DOHH2 (cell line): Measurements from ENCODE around the gene SPACA9.

ENCODE experiments used
- H3F3A ChIP-seq: fragments of 200-600 bp; sonication (generic), shearing (Covaris generic); 2 replicates; pipeline ENCODE4 v1.6.0; 2016; ENCODE audit warnings: antibody characterized with exemption, mild to moderate bottlenecking; ENCODE audit not compliant: control insufficient read depth, insufficient read depth
- H3K27ac ChIP-seq: fragments of 200-600 bp; sonication (generic); 2 replicates; pipeline ENCODE4 v1.5.1; 2014; ENCODE audit warnings: low read depth, mild to moderate bottlenecking, low read length, moderate library complexity
- H3K27me3 ChIP-seq: fragments of 200-600 bp; sonication (generic); 2 replicates; pipeline ENCODE4 v1.6.1; 2014; ENCODE audit warnings: mild to moderate bottlenecking, low read length, mixed read lengths; ENCODE audit not compliant: control insufficient read depth
- H3K36me3 ChIP-seq: fragments of 200-600 bp; sonication (generic); 2 replicates; pipeline ENCODE4 v1.6.1; 2014; ENCODE audit warnings: mild to moderate bottlenecking, low read length, moderate library complexity, mixed read lengths; ENCODE audit not compliant: control insufficient read depth
- H3K4me1 ChIP-seq: fragments of 200-600 bp; sonication (generic); 2 replicates; pipeline ENCODE4 v1.6.1; 2014; ENCODE audit warnings: mild to moderate bottlenecking, low read length, mixed read lengths; ENCODE audit not compliant: control insufficient read depth
- H3K4me2 ChIP-seq: fragments of 200-600 bp; sonication (generic); 2 replicates; pipeline ENCODE4 v1.6.0; 2014; ENCODE audit warnings: mild to moderate bottlenecking, low read length, moderate library complexity
- H3K4me3 ChIP-seq: fragments of 200-600 bp; sonication (generic); 2 replicates; pipeline ENCODE4 v1.5.1; 2014; ENCODE audit warnings: mild to moderate bottlenecking, low read length, mixed read lengths
- H3K79me2 ChIP-seq: fragments of 200-600 bp; sonication (generic); 2 replicates; pipeline ENCODE4 v1.6.1; 2014; ENCODE audit warnings: mild to moderate bottlenecking, low read length, mixed read lengths; ENCODE audit not compliant: control insufficient read depth
- H3K9me2 ChIP-seq: fragments of 200-600 bp; sonication (generic); replicated peaks from 2 replicates; pipeline ENCODE4 v1.6.1; 2014; ENCODE audit warnings: mild to moderate bottlenecking, low read length, mixed read lengths; ENCODE audit not compliant: control insufficient read depth
- H3K9me3 ChIP-seq: fragments of 200-600 bp; sonication (generic); 2 replicates; pipeline ENCODE4 v1.6.1; 2014; ENCODE audit warnings: antibody characterized with exemption, low read length, mixed read lengths; ENCODE audit not compliant: control insufficient read depth, insufficient read depth
- H4K20me1 ChIP-seq: fragments of 200-600 bp; sonication (generic); 2 replicates; pipeline ENCODE4 v1.6.0; 2014; ENCODE audit warnings: low read depth, mild to moderate bottlenecking, antibody characterized with exemption, low read length, moderate library complexity; ENCODE audit not compliant: control insufficient read depth, insufficient read depth
- EZH2phosphoT487 ChIP-seq: fragments of 200-600 bp; sonication (generic); IDR thresholded peaks from 2 replicates; pipeline ENCODE4 v1.6.1; 2017; ENCODE audit warnings: borderline replicate concordance, mild to moderate bottlenecking, antibody characterized with exemption, low read length, moderate library complexity, mixed read lengths
- TF ChIP-seq, protein P1 (sequence below): fragments of 200-600 bp; sonication (generic); IDR thresholded peaks from one replicate; pipeline ENCODE4 v1.5.1; 2014; ENCODE audit warnings: antibody characterized with exemption, mild to moderate bottlenecking, low read depth, low read length; ENCODE audit not compliant: poor library complexity, severe bottlenecking

Gene SPACA9

GRCh38 chr9:132892400-132892799 is 13.7 kb downstream of the SPACA9 start:
- Histone ChIP-seq H3K36me3 (peaks cover 31% of the 10 kb centered on the region), H3K79me2 (no peaks in the 10 kb centered on the region), H3K9me2 (no peaks in the 10 kb centered on the region), H3F3A (peaks cover 12% of the 10 kb centered on the region), H3K9me3 (no peaks in the 10 kb centered on the region), H3K4me3 (no peak overlapping the region), H4K20me1 (0 out of 2 replicates have a peak, but pooled peaks cover 2% of the 10 kb centered on the region), H3K4me1 (peaks cover 26% of the 10 kb centered on the region), H3K27ac (no peak overlapping the region), H3K27me3 (no peaks in the 10 kb centered on the region), H3K4me2 (no peak overlapping the region)
- TF ChIP-seq, protein P1, sequence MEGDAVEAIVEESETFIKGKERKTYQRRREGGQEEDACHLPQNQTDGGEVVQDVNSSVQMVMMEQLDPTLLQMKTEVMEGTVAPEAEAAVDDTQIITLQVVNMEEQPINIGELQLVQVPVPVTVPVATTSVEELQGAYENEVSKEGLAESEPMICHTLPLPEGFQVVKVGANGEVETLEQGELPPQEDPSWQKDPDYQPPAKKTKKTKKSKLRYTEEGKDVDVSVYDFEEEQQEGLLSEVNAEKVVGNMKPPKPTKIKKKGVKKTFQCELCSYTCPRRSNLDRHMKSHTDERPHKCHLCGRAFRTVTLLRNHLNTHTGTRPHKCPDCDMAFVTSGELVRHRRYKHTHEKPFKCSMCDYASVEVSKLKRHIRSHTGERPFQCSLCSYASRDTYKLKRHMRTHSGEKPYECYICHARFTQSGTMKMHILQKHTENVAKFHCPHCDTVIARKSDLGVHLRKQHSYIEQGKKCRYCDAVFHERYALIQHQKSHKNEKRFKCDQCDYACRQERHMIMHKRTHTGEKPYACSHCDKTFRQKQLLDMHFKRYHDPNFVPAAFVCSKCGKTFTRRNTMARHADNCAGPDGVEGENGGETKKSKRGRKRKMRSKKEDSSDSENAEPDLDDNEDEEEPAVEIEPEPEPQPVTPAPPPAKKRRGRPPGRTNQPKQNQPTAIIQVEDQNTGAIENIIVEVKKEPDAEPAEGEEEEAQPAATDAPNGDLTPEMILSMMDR, result no peak
- no peak for TF ChIP-seq EZH2phosphoT487

DNA sequence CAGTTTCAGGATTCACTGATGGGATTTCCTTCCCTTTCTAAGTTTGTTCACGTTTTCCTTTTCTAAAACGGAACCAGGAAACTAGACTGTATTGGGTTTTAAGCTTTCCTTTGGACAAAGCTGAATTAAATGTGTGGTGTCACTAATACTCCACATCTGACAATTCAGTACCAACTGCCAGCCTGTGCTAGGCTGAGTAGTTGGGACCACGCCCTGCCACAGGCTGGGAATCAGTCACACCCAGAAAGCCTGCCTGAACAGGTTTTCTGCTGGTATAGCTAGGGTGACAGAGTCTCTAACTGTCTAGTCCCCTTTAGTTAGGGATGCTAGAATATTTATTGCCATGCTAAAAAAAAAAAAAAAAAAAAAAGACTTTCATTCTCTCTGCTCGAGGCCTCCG is 15.6 kb downstream of the SPACA9 start:
- Histone ChIP-seq H3K9me3 (no peaks in the 10 kb centered on the region), H3K36me3 (peaks cover 50% of the 10 kb centered on the region), H3K79me2 (no peaks in the 10 kb centered on the region), H3K27ac (no peak overlapping the region), H3K4me1 (peaks cover 7% of the 10 kb centered on the region), H3F3A (peaks cover 12% of the 10 kb centered on the region), H3K9me2 (no peaks in the 10 kb centered on the region), H3K4me2 (no peak overlapping the region), H4K20me1 (no peaks in the 10 kb centered on the region), H3K27me3 (no peaks in the 10 kb centered on the region), H3K4me3 (no peak overlapping the region)
- no peak for TF ChIP-seq EZH2phosphoT487
- TF ChIP-seq, protein P1, result no peak

GRCh38 chr9:132894862-132895835 is 16.5 kb downstream of the SPACA9 start:
- no peaks in the 10 kb centered on the region for H3K9me3 ChIP-seq
- H3K4me3 ChIP-seq, result no peak overlapping the region
- no peaks in the 10 kb centered on the region for H3K4me1 ChIP-seq
- no peak overlapping the region for H3K4me2 ChIP-seq
- H3K79me2 ChIP-seq, result no peaks in the 10 kb centered on the region
- H3K9me2 ChIP-seq, result no peaks in the 10 kb centered on the region
- H3K27ac ChIP-seq, result no peak overlapping the region
- no peaks in the 10 kb centered on the region for H4K20me1 ChIP-seq
- H3K27me3 ChIP-seq, result no peaks in the 10 kb centered on the region
- TF ChIP-seq, protein P1, result no peak
- TF ChIP-seq EZH2phosphoT487, result no peak
- H3F3A ChIP-seq, result peaks cover 9% of the 10 kb centered on the region
- peaks cover 58% of the 10 kb centered on the region for H3K36me3 ChIP-seq
